Measurements from ENCODE around the gene MBNL1. TPM values are rescaled to one million over a fixed set of nuclear protein-coding genes. Genes with fewer than 3 reads are reported as not detected.
A peak's percentile ranks its signal among the peaks of the same experiment; 100 is the strongest.

The MBNL1 gene
- polyA plus RNA-seq, 1 donor from 2014 or later: 200 TPM

- Mint-ChIP-seq H3K4me1 (peaks cover 56 to 65% (median 61%) of the 10 kb centered on the region in 3 donors), H3K27me3 (no peaks in the 10 kb centered on the region), H3K27ac (peak overlapping the region in 2 of 3 donors; percentile 12 to 45), H3K4me3 (peak overlapping the region in 1 of 4 donors; percentile 6), H3K36me3 (peaks cover 3% of the 10 kb centered on the region), H3K9me3 (peaks cover 0 to 2% (median 0%) of the 10 kb centered on the region in 3 donors)
Observed at GRCh38 chr3:152259468-152259867, 9.3 kb upstream of the MBNL1 start.

GRCh38 chr3:152260026-152260425 lies 8.7 kb upstream of the MBNL1 start:
- H3K36me3 Mint-ChIP-seq: peaks cover 3% of the 10 kb centered on the region
- H3K4me1 Mint-ChIP-seq: peaks cover 52 to 61% (median 60%) of the 10 kb centered on the region in 3 donors
- no peak overlapping the region for H3K27ac Mint-ChIP-seq
- peaks cover 0 to 2% (median 0%) of the 10 kb centered on the region in 3 donors for H3K9me3 Mint-ChIP-seq
- no peak overlapping the region for H3K4me3 Mint-ChIP-seq
- H3K27me3 Mint-ChIP-seq: no peaks in the 10 kb centered on the region

DNA sequence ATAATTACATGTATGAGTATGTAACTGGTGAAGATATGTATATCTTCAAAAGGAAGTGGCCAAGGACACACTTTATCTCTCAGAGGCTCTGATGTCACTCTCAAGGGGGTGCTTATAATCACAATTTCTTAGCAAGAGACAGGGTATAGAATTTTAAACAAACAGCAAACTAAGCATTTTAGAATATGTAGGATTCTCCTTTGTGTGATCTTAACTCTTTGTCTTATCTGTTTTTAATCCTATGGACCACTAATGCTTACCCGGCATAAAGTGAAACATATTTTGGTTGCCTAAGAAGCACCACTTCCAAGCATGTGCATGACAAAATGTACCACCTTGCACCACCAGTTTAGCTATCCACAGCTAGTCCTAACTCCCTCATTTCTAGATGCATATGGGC lies 8.2 kb upstream of the MBNL1 start:
- Mint-ChIP-seq H3K9me3 (peaks cover 0 to 2% (median 0%) of the 10 kb centered on the region in 3 donors), H3K27me3 (no peaks in the 10 kb centered on the region), H3K4me1 (peaks cover 49 to 57% (median 56%) of the 10 kb centered on the region in 3 donors), H3K27ac (no peak overlapping the region), H3K36me3 (peaks cover 3% of the 10 kb centered on the region), H3K4me3 (no peak overlapping the region)

GRCh38 chr3:152261329-152261728 lies 7.4 kb upstream of the MBNL1 start:
- peaks cover 2% of the 10 kb centered on the region for H3K36me3 Mint-ChIP-seq
- H3K9me3 Mint-ChIP-seq: peaks cover 0 to 2% (median 0%) of the 10 kb centered on the region in 3 donors
- H3K27me3 Mint-ChIP-seq: no peaks in the 10 kb centered on the region
- H3K27ac Mint-ChIP-seq: peak overlapping the region in 1 of 3 donors; percentile 43
- H3K4me1 Mint-ChIP-seq: peaks cover 46 to 53% (median 50%) of the 10 kb centered on the region in 3 donors
- H3K4me3 Mint-ChIP-seq: no peak overlapping the region

DNA sequence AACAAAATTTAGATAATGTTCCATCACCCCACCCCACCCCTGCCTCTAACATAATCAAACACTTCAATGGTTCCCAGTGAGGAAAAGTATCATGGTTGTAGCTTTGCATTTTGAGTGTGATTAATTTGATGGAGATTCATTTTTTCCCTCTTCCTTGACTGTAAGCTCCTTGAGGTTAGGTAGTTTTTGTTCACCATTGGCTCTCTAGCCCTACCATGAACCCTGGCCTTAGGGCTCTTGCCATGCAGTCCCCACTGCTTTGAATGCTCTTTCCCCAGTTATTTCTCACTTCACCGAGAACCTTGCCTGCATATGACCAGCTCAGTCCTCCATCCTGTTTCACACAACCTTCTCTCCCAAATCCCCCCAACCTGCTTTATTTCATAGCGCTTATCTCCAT lies 5.0 kb upstream of the MBNL1 start:
- Mint-ChIP-seq H3K4me1 (peaks cover 35 to 49% (median 41%) of the 10 kb centered on the region in 3 donors), H3K27ac (peak overlapping the region in 2 of 3 donors; percentile 47 to 73), H3K36me3 (peaks cover 2% of the 10 kb centered on the region), H3K27me3 (no peaks in the 10 kb centered on the region), H3K9me3 (peaks cover 0 to 2% (median 0%) of the 10 kb centered on the region in 3 donors), H3K4me3 (peak overlapping the region in 1 of 4 donors; percentile 31)

GRCh38 chr3:152264378-152264777 lies 4.4 kb upstream of the MBNL1 start:
- Mint-ChIP-seq H3K27ac (peak overlapping the region; percentile 47 to 76 (median 73)), H3K36me3 (peaks cover 2% of the 10 kb centered on the region), H3K4me3 (peak overlapping the region in 1 of 4 donors; percentile 31), H3K27me3 (no peaks in the 10 kb centered on the region), H3K9me3 (peaks cover 0 to 2% (median 0%) of the 10 kb centered on the region in 3 donors), H3K4me1 (peaks cover 29 to 43% (median 34%) of the 10 kb centered on the region in 3 donors)

- Mint-ChIP-seq H3K27me3 (no peaks in the 10 kb centered on the region), H3K36me3 (peaks cover 2% of the 10 kb centered on the region), H3K4me3 (peak overlapping the region in 3 of 4 donors; percentile 28 to 99 (median 57)), H3K4me1 (peaks cover 24 to 43% (median 36%) of the 10 kb centered on the region in 3 donors), H3K27ac (peak overlapping the region in 1 of 3 donors; percentile 99), H3K9me3 (peaks cover 0 to 2% (median 0%) of the 10 kb centered on the region in 3 donors)
Observed at GRCh38 chr3:152266221-152266995, 2.3 kb upstream of the MBNL1 start.

DNA sequence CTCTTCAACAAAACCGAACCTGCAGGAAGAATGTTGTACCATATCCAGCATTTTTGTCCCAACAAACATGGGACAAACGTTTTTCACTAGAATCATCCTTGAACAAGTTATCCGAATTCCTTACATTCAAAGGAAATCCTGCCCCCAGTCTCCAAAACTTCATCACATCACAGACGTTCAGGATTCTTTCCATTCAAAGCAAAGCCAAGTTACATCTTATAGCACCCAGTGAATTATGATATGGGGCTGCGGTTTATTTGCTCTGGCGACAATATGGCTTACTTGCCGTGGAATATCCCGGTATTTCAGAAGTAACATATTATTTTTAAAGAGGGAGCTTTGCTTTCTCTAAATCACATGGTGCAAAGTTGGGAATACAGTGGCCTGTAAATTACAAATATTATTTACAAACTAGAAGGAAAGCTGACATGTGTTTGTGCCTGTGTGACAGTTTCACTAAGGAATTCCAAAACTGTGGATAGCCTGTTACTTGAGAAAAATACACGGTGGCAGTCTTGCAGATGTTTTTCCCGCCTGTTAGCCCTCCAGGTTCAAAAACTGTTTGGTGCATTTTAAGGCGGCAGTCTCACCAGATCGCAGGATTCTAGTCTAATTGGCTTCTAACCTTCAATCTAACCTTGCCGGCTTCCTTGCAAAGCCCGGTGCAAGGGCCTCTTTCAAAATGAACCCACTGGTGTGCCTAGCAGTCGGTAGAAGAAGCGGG lies 736 bp upstream of the MBNL1 start:
- Mint-ChIP-seq H3K4me1 (peaks cover 34 to 52% (median 47%) of the 10 kb centered on the region in 3 donors), H3K27me3 (no peaks in the 10 kb centered on the region), H3K9me3 (peaks cover 0 to 2% (median 0%) of the 10 kb centered on the region in 3 donors), H3K4me3 (peak overlapping the region; percentile 97 to 99 (median 99)), H3K27ac (peak overlapping the region; percentile 98 to 99 (median 99)), H3K36me3 (peaks cover 2% of the 10 kb centered on the region)

- Mint-ChIP-seq H3K9me3 (no peaks in the 10 kb centered on the region), H3K4me3 (peak overlapping the region; percentile 97 to 99 (median 99)), H3K27ac (peak overlapping the region; percentile 98 to 99 (median 99)), H3K4me1 (peaks cover 36 to 49% (median 46%) of the 10 kb centered on the region in 3 donors), H3K27me3 (no peaks in the 10 kb centered on the region), H3K36me3 (no peaks in the 10 kb centered on the region)
Observed at GRCh38 chr3:152269056-152269830, 514 bp downstream of the MBNL1 start.

DNA sequence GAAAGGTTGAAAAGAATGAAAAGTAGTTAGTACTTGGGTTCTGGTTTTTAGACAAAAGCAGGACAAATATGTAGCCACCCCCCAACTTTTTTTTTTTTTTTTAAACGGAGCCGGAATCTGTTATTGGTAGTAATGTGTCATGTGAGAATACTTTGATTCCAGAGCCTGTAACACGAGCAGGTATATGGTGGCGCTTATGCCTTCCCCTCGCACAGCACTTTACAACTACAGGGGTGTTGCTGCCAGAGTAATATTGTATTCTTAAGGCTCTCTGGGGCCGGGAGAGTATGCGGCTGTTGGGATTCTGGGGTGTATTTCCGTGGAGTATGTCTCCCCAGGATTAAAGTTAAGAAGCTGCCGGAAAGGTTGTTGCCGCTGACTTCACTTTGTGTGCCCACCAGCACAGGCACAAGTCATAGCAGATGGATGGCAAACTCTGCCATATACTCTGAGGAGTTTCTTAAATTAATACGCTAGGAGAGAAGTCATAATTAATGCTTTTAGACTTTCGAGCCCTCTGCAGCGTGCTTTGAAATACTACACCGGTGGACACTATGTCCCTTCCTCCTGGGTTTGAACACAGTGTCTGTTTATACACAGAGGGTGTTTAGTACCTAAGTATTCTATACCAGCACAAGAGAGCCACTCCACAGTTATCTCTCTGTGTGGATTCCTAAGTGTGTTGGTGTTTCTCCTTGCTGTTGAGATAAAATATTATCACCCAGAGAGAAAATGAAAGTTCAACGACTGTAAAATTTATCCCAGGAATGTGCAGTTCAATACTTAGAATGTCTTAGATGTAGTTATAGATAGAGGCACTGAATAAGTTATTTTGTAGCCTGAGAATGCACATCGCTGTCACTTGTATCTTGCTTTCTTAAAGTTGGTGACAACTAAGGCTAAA lies 1.4 kb downstream of the MBNL1 start:
- Mint-ChIP-seq H3K36me3 (no peaks in the 10 kb centered on the region), H3K9me3 (no peaks in the 10 kb centered on the region), H3K27me3 (no peaks in the 10 kb centered on the region), H3K4me3 (peak overlapping the region; percentile 97 to 99 (median 99)), H3K4me1 (peaks cover 39 to 51% (median 45%) of the 10 kb centered on the region in 3 donors), H3K27ac (peak overlapping the region; percentile 98 to 99 (median 99))

GRCh38 chr3:152270937-152271336 lies 2.2 kb downstream of the MBNL1 start:
- Mint-ChIP-seq H3K27me3 (no peaks in the 10 kb centered on the region), H3K4me1 (peaks cover 40 to 53% (median 49%) of the 10 kb centered on the region in 3 donors), H3K4me3 (peak overlapping the region; percentile 97 to 99 (median 99)), H3K27ac (peak overlapping the region; percentile 72 to 99 (median 99)), H3K36me3 (no peaks in the 10 kb centered on the region), H3K9me3 (no peaks in the 10 kb centered on the region)

DNA sequence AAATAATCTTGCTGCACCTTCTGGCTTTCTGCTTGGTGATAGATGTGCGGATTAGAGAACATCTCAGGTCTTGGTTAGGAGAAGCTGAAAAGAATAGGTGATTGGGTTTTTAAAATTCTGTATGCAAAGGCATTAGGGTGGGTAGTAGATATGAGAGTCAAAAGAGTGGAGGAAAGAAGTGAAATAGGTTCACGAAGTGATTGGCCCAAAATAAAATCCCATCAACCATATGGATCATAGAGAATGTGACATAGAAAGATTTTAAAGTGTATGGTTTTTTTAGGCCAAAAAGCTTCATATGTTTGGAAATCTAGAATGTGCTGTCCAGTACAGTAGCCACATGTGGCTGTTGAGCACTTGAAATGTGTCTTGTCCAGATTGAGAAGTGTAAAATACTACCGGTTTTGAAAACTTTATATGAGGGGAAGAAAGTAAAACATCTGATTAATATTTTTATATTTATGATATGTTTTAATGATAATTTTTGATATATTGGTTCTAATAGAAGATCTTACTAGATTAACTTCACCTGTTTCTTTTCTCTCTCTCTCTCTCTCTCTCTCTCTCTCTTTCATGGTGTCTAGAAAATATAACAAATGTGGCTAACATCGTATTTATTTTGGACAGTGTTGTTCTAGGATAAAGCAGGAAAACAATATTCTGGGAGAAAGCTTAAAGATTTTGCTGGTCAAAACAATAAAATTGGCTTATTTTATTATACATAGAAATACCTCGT lies 2.9 kb downstream of the MBNL1 start:
- H3K4me1 Mint-ChIP-seq: peaks cover 45 to 55% (median 51%) of the 10 kb centered on the region in 3 donors
- H3K4me3 Mint-ChIP-seq: peak overlapping the region; percentile 97 to 99 (median 99)
- H3K27ac Mint-ChIP-seq: peak overlapping the region; percentile 91 to 99 (median 99)
- no peaks in the 10 kb centered on the region for H3K9me3 Mint-ChIP-seq
- H3K27me3 Mint-ChIP-seq: no peaks in the 10 kb centered on the region
- no peaks in the 10 kb centered on the region for H3K36me3 Mint-ChIP-seq

DNA sequence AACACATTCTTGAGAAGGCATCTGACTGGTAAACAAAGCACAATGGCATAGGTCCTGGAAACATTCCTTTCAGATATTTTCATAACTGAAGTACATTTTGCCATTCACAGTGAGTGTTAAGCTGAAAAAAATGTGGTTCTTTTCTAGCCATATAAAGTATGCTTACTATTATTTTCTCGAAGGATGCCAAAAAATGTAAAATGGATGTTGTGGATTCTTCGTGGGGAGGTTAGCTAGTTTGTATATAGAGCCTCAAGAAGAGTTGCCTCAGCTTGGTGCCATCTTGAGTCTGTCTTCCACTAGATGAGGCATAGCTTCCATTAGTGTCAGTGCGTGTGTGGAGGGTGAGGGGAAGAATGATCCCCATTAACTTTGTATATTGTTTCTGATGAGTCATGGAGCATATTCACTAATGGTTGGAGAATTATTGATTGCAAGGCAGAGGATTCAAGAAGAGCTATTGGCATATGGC lies 4.1 kb downstream of the MBNL1 start:
- Mint-ChIP-seq H3K4me1 (peaks cover 42 to 50% (median 48%) of the 10 kb centered on the region in 3 donors), H3K36me3 (no peaks in the 10 kb centered on the region), H3K9me3 (no peaks in the 10 kb centered on the region), H3K4me3 (peak overlapping the region; percentile 70 to 99 (median 76)), H3K27ac (peak overlapping the region in 2 of 3 donors; percentile 48 to 53), H3K27me3 (no peaks in the 10 kb centered on the region)
